Measurements from ENCODE around the gene SEC11A. TPM values are rescaled to one million over a fixed set of nuclear protein-coding genes. Genes with fewer than 3 reads are reported as not detected.
A peak's percentile ranks its signal among the peaks of the same experiment; 100 is the strongest.

Gene SEC11A
- total RNA-seq, 1 experiment from 2014 or later = 104 TPM

DNA sequence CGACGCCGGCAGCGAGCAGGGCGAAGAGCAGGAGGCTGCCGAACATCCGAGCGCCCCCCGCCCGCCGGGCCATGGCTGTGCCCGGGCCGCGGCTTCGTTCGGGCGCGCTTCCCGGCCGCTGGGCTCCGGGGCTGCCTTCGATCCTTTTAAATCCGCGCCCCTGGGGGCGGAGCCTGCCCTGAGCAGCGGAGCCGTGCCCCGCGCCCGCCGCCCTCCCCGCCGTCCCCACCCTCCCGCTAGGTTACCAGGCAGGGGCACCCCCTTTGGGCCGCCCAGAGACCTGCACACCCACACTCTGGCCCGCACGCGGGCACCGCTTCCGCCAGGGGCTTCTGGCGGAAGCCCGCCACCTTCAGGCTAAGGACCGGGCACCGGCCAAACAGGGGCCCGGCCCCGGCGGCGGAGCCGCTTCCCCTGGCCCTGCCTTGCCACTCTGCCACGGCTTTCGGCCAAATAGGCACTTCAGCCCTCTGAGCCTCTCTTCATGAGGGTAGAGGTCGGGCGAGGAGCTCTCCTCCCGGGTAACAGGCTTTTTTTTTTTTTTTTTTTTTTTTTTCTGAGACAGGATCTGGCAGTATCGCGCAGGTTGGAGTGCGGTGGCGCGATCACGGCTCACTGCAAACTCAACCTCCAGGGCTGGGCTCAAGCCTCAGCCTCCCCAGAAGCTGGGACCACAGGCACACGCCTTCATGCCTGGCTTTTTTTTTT is 57.7 kb downstream of the SEC11A start, which contains the start of gene NMB:
NMB (minus strand) TSS at position 120 of the 708 bp plus-strand sequence; CDS start at position 73, 47 bp downstream.
- ChIA-PET POLR2A (ENCODE audit: low non-redundant PET) (no interaction called here), CTCF (interaction anchor here (0.6 to 0.8 kb wide), 3 partner anchors 36 to 88 kb away, joined by 3 to 5 read pairs (median 4); no protein-coding TSS in a partner anchor)
- no peaks in the 10 kb centered on the region for H3K27me3 ChIP-seq (replicated peaks; ENCODE audit: insufficient read depth, low read depth, low read length, poor library complexity)
- intact Hi-C loops (cut with micrococcal nuclease; ENCODE audit: unreplicated experiment) = no loop called here
- H3K36me3 ChIP-seq (ENCODE audit: insufficient read depth, low read length, poor library complexity, severe bottlenecking) = no peaks in the 10 kb centered on the region
- H3K4me3 ChIP-seq (ENCODE audit: low read depth, low read length, poor library complexity, severe bottlenecking) = peak within 1 kb of the TSS; percentile 62
- H3K4me1 ChIP-seq (ENCODE audit: insufficient read depth, low read length, poor library complexity, severe bottlenecking) = peaks cover 19% of the 10 kb centered on the region
- TF ChIP-seq, protein P1, sequence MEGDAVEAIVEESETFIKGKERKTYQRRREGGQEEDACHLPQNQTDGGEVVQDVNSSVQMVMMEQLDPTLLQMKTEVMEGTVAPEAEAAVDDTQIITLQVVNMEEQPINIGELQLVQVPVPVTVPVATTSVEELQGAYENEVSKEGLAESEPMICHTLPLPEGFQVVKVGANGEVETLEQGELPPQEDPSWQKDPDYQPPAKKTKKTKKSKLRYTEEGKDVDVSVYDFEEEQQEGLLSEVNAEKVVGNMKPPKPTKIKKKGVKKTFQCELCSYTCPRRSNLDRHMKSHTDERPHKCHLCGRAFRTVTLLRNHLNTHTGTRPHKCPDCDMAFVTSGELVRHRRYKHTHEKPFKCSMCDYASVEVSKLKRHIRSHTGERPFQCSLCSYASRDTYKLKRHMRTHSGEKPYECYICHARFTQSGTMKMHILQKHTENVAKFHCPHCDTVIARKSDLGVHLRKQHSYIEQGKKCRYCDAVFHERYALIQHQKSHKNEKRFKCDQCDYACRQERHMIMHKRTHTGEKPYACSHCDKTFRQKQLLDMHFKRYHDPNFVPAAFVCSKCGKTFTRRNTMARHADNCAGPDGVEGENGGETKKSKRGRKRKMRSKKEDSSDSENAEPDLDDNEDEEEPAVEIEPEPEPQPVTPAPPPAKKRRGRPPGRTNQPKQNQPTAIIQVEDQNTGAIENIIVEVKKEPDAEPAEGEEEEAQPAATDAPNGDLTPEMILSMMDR (conservative IDR thresholded peaks at IDR 0.05; ENCODE audit: low read depth, low read length) = peak; percentile 53
- no peak for TF ChIP-seq EZH2 (IDR thresholded peaks at IDR 0.05; ENCODE audit: borderline replicate concordance, low read depth, low read length, poor library complexity, severe bottlenecking)
- BruUV-seq (replicated peaks) = no TSS peak
- DNase-seq (ENCODE audit: low spot score) = peak; percentile 80
- H3K27ac ChIP-seq (ENCODE audit: low read depth, low read length, poor library complexity, severe bottlenecking) = peak within 1 kb of the TSS; percentile 49
- H3K9me3 ChIP-seq (ENCODE audit: low read depth, low read length, poor library complexity, severe bottlenecking) = no peaks in the 10 kb centered on the region

DNA sequence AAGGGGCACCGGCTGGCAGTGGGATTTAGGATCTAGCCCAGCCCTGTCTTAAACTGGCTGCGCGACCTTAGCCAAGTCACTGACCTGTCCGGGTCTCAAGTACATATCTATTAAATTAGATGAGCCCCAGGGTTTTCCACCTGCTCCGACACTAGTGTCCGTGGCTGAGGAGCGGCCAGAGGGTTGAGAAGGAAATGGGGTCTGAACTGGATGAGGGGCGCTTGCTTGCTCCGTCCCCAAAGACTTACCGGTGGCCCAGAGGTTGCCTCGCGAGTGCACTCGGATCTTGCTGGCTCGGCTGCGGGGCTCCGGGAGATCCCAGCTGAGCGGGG is 58.2 kb downstream of the SEC11A start:
- no peaks in the 10 kb centered on the region for H3K9me3 ChIP-seq (ENCODE audit: low read depth, low read length, poor library complexity, severe bottlenecking)
- H3K27me3 ChIP-seq (replicated peaks; ENCODE audit: insufficient read depth, low read depth, low read length, poor library complexity) = no peaks in the 10 kb centered on the region
- H3K4me1 ChIP-seq (ENCODE audit: insufficient read depth, low read length, poor library complexity, severe bottlenecking) = peaks cover 24% of the 10 kb centered on the region
- DNase-seq (ENCODE audit: low spot score) = no peak
- BruUV-seq (replicated peaks) = no TSS peak
- intact Hi-C loops (cut with micrococcal nuclease; ENCODE audit: unreplicated experiment) = no loop called here
- POLR2A ChIA-PET (ENCODE audit: low non-redundant PET) = no interaction called here
- CTCF ChIA-PET = interaction anchor here (0.6 kb wide), 1 partner anchor 87 kb away, joined by 3 read pairs; no protein-coding TSS in a partner anchor
- peak overlapping the region; percentile 62 for H3K4me3 ChIP-seq (ENCODE audit: low read depth, low read length, poor library complexity, severe bottlenecking)
- peaks cover under 1% of the 10 kb centered on the region for H3K36me3 ChIP-seq (ENCODE audit: insufficient read depth, low read length, poor library complexity, severe bottlenecking)
- H3K27ac ChIP-seq (ENCODE audit: low read depth, low read length, poor library complexity, severe bottlenecking) = peak overlapping the region; percentile 49
- TF ChIP-seq, protein P1 (conservative IDR thresholded peaks at IDR 0.05; ENCODE audit: low read depth, low read length) = no peak
- TF ChIP-seq EZH2 (IDR thresholded peaks at IDR 0.05; ENCODE audit: borderline replicate concordance, low read depth, low read length, poor library complexity, severe bottlenecking) = no peak

DNA sequence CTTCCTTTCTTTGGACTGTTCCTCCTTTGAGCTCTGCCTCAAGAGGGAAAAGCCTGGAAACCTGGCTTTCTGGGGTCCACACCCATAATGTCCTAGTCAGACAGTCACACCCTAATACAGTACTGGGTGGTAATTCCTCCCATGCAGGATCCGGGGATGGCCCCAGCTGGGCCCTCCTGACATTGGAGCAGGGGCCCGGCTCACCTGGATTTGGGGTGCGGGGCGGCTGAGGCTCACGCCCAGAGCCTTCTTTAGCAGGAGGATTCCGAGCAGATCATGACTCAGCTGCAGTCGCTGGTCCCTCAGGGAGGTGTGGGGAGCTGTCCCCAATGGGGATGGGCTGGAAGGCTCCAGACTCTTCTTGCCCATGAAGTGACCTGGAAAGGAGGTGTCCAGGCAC is 59.0 kb downstream of the SEC11A start:
- ChIA-PET CTCF (no interaction called here), POLR2A (ENCODE audit: low non-redundant PET) (no interaction called here)
- intact Hi-C loops (cut with micrococcal nuclease; ENCODE audit: unreplicated experiment) = no loop called here
- Histone ChIP-seq H3K36me3 (ENCODE audit: insufficient read depth, low read length, poor library complexity, severe bottlenecking) (peaks cover 8% of the 10 kb centered on the region), H3K4me1 (ENCODE audit: insufficient read depth, low read length, poor library complexity, severe bottlenecking) (peaks cover 30% of the 10 kb centered on the region), H3K27me3 (replicated peaks; ENCODE audit: insufficient read depth, low read depth, low read length, poor library complexity) (no peaks in the 10 kb centered on the region), H3K27ac (ENCODE audit: low read depth, low read length, poor library complexity, severe bottlenecking) (no peak overlapping the region), H3K9me3 (ENCODE audit: low read depth, low read length, poor library complexity, severe bottlenecking) (no peaks in the 10 kb centered on the region), H3K4me3 (ENCODE audit: low read depth, low read length, poor library complexity, severe bottlenecking) (peak overlapping the region; percentile 62)
- TF ChIP-seq EZH2 (IDR thresholded peaks at IDR 0.05; ENCODE audit: borderline replicate concordance, low read depth, low read length, poor library complexity, severe bottlenecking) = no peak
- TF ChIP-seq, protein P1 (conservative IDR thresholded peaks at IDR 0.05; ENCODE audit: low read depth, low read length) = no peak
- BruUV-seq (replicated peaks) = no TSS peak
- no peak for DNase-seq (ENCODE audit: low spot score)

All from A673 (cell line).